Activated naive CD8-positive, alpha-beta T cell treated with anti-CD3 and anti-CD28 coated beads, Interleukin-2, amount 10 ng/mL, durations not matched to agents 7 days and 5 days (primary cell): ENCODE data around the gene GRIN2C. TPM values are rescaled to one million over a fixed set of nuclear protein-coding genes. Genes with fewer than 3 reads are reported as not detected.

Experiments used
- ATAC-seq: fragments of 150-1000 bp; cut with Tn5 transposase; one replicate; pipeline ENCODE4 v1.10.0; 2021; ENCODE audit warnings: low read depth, moderate library complexity
- POLR2A ChIA-PET: fragments of 350-600 bp; sonication (Branson Sonifier 250); formaldehyde crosslinking; loops from one replicate; lab custom pipeline; 2021; ENCODE audit warnings: antibody characterized with exemption; lab: Charles Lee
- DNase-seq: peaks from one replicate; pipeline ENCODE4 v3.0.0; 2021
- H3K27ac Mint-ChIP-seq: one replicate; pipeline ENCODE4 v1.8.0; 2022; ENCODE audit warnings: mild to moderate bottlenecking, mixed read lengths
- H3K27me3 Mint-ChIP-seq: one replicate; pipeline ENCODE4 v1.8.0; 2022; ENCODE audit warnings: mild to moderate bottlenecking, moderate library complexity, mixed read lengths
- H3K36me3 Mint-ChIP-seq: one replicate; pipeline ENCODE4 v1.8.0; 2021; ENCODE audit warnings: mild to moderate bottlenecking, mixed read lengths
- H3K4me1 Mint-ChIP-seq: one replicate; pipeline ENCODE4 v1.8.0; 2021; ENCODE audit warnings: mixed read lengths
- H3K4me3 Mint-ChIP-seq: one replicate; pipeline ENCODE4 v1.8.0; 2022; ENCODE audit warnings: mild to moderate bottlenecking, moderate library complexity, mixed read lengths
- H3K9me3 Mint-ChIP-seq: one replicate; pipeline ENCODE4 v1.8.0; 2021; ENCODE audit warnings: mixed read lengths
- total RNA-seq, 2 experiments: library from RNA; stranded (reverse); gene quantifications; one replicate each; pipeline ENCODE4 v1.2.3, GENCODE V29; 2021

Gene GRIN2C
- total RNA-seq, 2 experiments from 2014 or later, result 0.17 TPM; not detected in 1

- H3K27ac Mint-ChIP-seq, result no peak overlapping the region
- no peaks in the 10 kb centered on the region for H3K27me3 Mint-ChIP-seq
Measured at GRCh38 chr17:74798239-74798707, 61.4 kb downstream of the GRIN2C start.

GRCh38 chr17:74797824-74798223 is 61.9 kb downstream of the GRIN2C start:
- peaks cover 10% of the 10 kb centered on the region for H3K4me1 Mint-ChIP-seq
- no peak overlapping the region for H3K4me3 Mint-ChIP-seq
- H3K27ac Mint-ChIP-seq, result no peak overlapping the region
- no peaks in the 10 kb centered on the region for H3K27me3 Mint-ChIP-seq
- DNase-seq, result no peak
- H3K36me3 Mint-ChIP-seq, result peaks cover 6% of the 10 kb centered on the region
- POLR2A ChIA-PET, result no interaction called here
- H3K9me3 Mint-ChIP-seq, result no peaks in the 10 kb centered on the region
- ATAC-seq, result no peak

More at GRCh38 chr17:74798239-74798707, 61.4 kb downstream of the GRIN2C start:
- no peak for DNase-seq
- Mint-ChIP-seq H3K36me3 (peaks cover 6% of the 10 kb centered on the region), H3K4me3 (no peak overlapping the region), H3K9me3 (no peaks in the 10 kb centered on the region), H3K4me1 (peaks cover 10% of the 10 kb centered on the region)
- no peak for ATAC-seq
- POLR2A ChIA-PET, result no interaction called here

- no peaks in the 10 kb centered on the region for H3K27me3 Mint-ChIP-seq
- ATAC-seq (no peak), DNase-seq (no peak)
- H3K4me1 Mint-ChIP-seq, result peaks cover 10% of the 10 kb centered on the region
- no peak overlapping the region for H3K27ac Mint-ChIP-seq
- peaks cover 4% of the 10 kb centered on the region for H3K36me3 Mint-ChIP-seq
- POLR2A ChIA-PET, result no interaction called here
- H3K9me3 Mint-ChIP-seq, result no peaks in the 10 kb centered on the region
- no peak overlapping the region for H3K4me3 Mint-ChIP-seq
Measured at GRCh38 chr17:74796866-74797265, 62.8 kb downstream of the GRIN2C start.

- DNase-seq, result no peak
- no peaks in the 10 kb centered on the region for H3K27me3 Mint-ChIP-seq
- ATAC-seq, result no peak
- H3K4me3 Mint-ChIP-seq, result no peak overlapping the region
- H3K4me1 Mint-ChIP-seq, result peaks cover 14% of the 10 kb centered on the region
- H3K36me3 Mint-ChIP-seq, result peaks cover 7% of the 10 kb centered on the region
- H3K27ac Mint-ChIP-seq, result peak overlapping the region; percentile 4
- H3K9me3 Mint-ChIP-seq, result no peaks in the 10 kb centered on the region
- POLR2A ChIA-PET, result no interaction called here
Measured at GRCh38 chr17:74796211-74796610, 63.5 kb downstream of the GRIN2C start.

GRCh38 chr17:74795327-74796020 is 64.2 kb downstream of the GRIN2C start:
- peaks cover 21% of the 10 kb centered on the region for H3K4me1 Mint-ChIP-seq
- H3K36me3 Mint-ChIP-seq, result peaks cover 7% of the 10 kb centered on the region
- H3K4me3 Mint-ChIP-seq, result no peak overlapping the region
- peak overlapping the region; percentile 4 for H3K27ac Mint-ChIP-seq
- POLR2A ChIA-PET, result no interaction called here
- no peaks in the 10 kb centered on the region for H3K9me3 Mint-ChIP-seq
- DNase-seq (no peak), ATAC-seq (no peak)
- H3K27me3 Mint-ChIP-seq, result no peaks in the 10 kb centered on the region

GRCh38 chr17:74792586-74793105 is 67.0 kb downstream of the GRIN2C start:
- POLR2A ChIA-PET, result interaction anchor here (1.1 kb wide), 1 partner anchor 69 kb away, joined by 3 read pairs; no protein-coding TSS in a partner anchor
- Mint-ChIP-seq H3K27ac (peak overlapping the region; percentile 9), H3K9me3 (no peaks in the 10 kb centered on the region), H3K36me3 (peaks cover 9% of the 10 kb centered on the region), H3K4me1 (peaks cover 24% of the 10 kb centered on the region), H3K27me3 (no peaks in the 10 kb centered on the region), H3K4me3 (no peak overlapping the region)
- DNase-seq (no peak), ATAC-seq (no peak)

Other genes starting within 250 kb of the GRIN2C start
- not detected for gene CD300E, start 236.1 kb downstream of the GRIN2C start, total RNA-seq
- under 1 TPM in 1 of 2 experiments, not detected in 1; 0.25 TPM for gene CD300LF, start 147.0 kb downstream of the GRIN2C start, total RNA-seq
- 10 to 100 TPM; 24.7 to 27.5 TPM for gene RAB37, start 122.6 kb downstream of the GRIN2C start, total RNA-seq
- gene NHERF1, start 111.3 kb downstream of the GRIN2C start, total RNA-seq, result 100 to 1,000 TPM; 241 to 244 TPM
- 10 to 100 TPM; 37.6 to 42.1 TPM for gene NAT9, start 83.5 kb downstream of the GRIN2C start, total RNA-seq
- gene FDXR, start 13.1 kb upstream of the GRIN2C start, total RNA-seq, result 10 to 100 TPM; 25.4 to 30.8 TPM
- gene FADS6, start 33.7 kb upstream of the GRIN2C start, total RNA-seq, result not detected
- not detected for gene USH1G, start 63.4 kb upstream of the GRIN2C start, total RNA-seq
- gene OTOP2, start 64.4 kb upstream of the GRIN2C start, total RNA-seq, result not detected
- gene OTOP3, start 76.0 kb upstream of the GRIN2C start, total RNA-seq, result not detected
- gene HID1, start 112.9 kb upstream of the GRIN2C start, total RNA-seq, result 1 to 10 TPM; 3.6 to 3.9 TPM
- under 1 TPM; 0.11 to 0.14 TPM for gene CDR2L, start 127.7 kb upstream of the GRIN2C start, total RNA-seq
- gene MRPL58, start 152.8 kb upstream of the GRIN2C start, total RNA-seq, result 10 to 100 TPM; 32.2 to 36.2 TPM
- 100 to 1,000 TPM; 196 to 199 TPM for gene ATP5PD, start 187.1 kb upstream of the GRIN2C start, total RNA-seq
- 10 to 100 TPM; 20.4 to 22.4 TPM for gene KCTD2, start 187.3 kb upstream of the GRIN2C start, total RNA-seq
- gene SLC16A5, start 228.1 kb upstream of the GRIN2C start, total RNA-seq, result 10 to 100 TPM in 1 of 2 experiments, 1 to 10 TPM in 1; 9.1 to 11.0 TPM